ENCODE results near the gene CNOT6. TPM values are rescaled to one million over a fixed set of nuclear protein-coding genes. Genes with fewer than 3 reads are reported as not detected.

CNOT6 gene
- total RNA-seq, 1 donor from 2014 or later: 41.7 TPM

GRCh38 chr5:180608572-180609310 is 114.6 kb downstream of the CNOT6 start:
- Histone ChIP-seq H3K27ac (ENCODE audit: low read depth, low read length) (no peak overlapping the region), H2AFZ (ENCODE audit: low read depth, low read length) (no peak overlapping the region), H3K9me3 (ENCODE audit: insufficient read depth, low read depth, low read length) (no peaks in the 10 kb centered on the region), H3K4me2 (ENCODE audit: low read length) (no peak overlapping the region), H3K36me3 (ENCODE audit: insufficient read depth, low read length) (no peaks in the 10 kb centered on the region), H3K4me1 (ENCODE audit: insufficient read depth, low read length) (no peaks in the 10 kb centered on the region), H3K27me3 (ENCODE audit: insufficient read depth, low read length) (no peaks in the 10 kb centered on the region), H4K20me1 (ENCODE audit: insufficient read depth, low read length) (no peaks in the 10 kb centered on the region), H3K79me2 (ENCODE audit: insufficient read depth, low read length) (no peaks in the 10 kb centered on the region), H3K9ac (ENCODE audit: low read length) (no peak overlapping the region), H3K4me3 (ENCODE audit: insufficient read depth, low read depth, low read length) (no peak overlapping the region)
- TF ChIP-seq EZH2 (IDR thresholded peaks at IDR 0.05; ENCODE audit: insufficient read depth, low read length) (no peak), CTCF (IDR thresholded peaks at IDR 0.05; ENCODE audit: insufficient read depth, low read depth, low read length) (no peak)
- Mint-ChIP-seq H3K27me3 (ENCODE audit: low read depth, unreplicated experiment) (peaks cover 27% of the 10 kb centered on the region), H3K4me3 (ENCODE audit: unreplicated experiment) (no peak overlapping the region), H3K4me1 (ENCODE audit: low read depth, unreplicated experiment) (peaks cover 5% of the 10 kb centered on the region), H3K36me3 (ENCODE audit: low read depth, unreplicated experiment) (peaks cover 1% of the 10 kb centered on the region), H3K9me3 (ENCODE audit: unreplicated experiment) (no peaks in the 10 kb centered on the region), H3K27ac (ENCODE audit: unreplicated experiment) (no peak overlapping the region)
- DNase-seq (ENCODE audit: low read depth): no peak
- no peak for FAIRE-seq

- Histone ChIP-seq H4K20me1 (ENCODE audit: insufficient read depth, low read length) (no peaks in the 10 kb centered on the region), H3K36me3 (ENCODE audit: insufficient read depth, low read length) (no peaks in the 10 kb centered on the region), H3K9ac (ENCODE audit: low read length) (no peak overlapping the region), H3K4me1 (ENCODE audit: insufficient read depth, low read length) (no peaks in the 10 kb centered on the region), H3K4me2 (ENCODE audit: low read length) (no peak overlapping the region), H2AFZ (ENCODE audit: low read depth, low read length) (no peak overlapping the region), H3K4me3 (ENCODE audit: insufficient read depth, low read depth, low read length) (no peak overlapping the region), H3K27ac (ENCODE audit: low read depth, low read length) (no peak overlapping the region), H3K9me3 (ENCODE audit: insufficient read depth, low read depth, low read length) (no peaks in the 10 kb centered on the region), H3K79me2 (ENCODE audit: insufficient read depth, low read length) (no peaks in the 10 kb centered on the region), H3K27me3 (ENCODE audit: insufficient read depth, low read length) (no peaks in the 10 kb centered on the region)
- FAIRE-seq (no peak), DNase-seq (ENCODE audit: low read depth) (no peak)
- Mint-ChIP-seq H3K27ac (ENCODE audit: unreplicated experiment) (no peak overlapping the region), H3K4me3 (ENCODE audit: unreplicated experiment) (no peak overlapping the region), H3K4me1 (ENCODE audit: low read depth, unreplicated experiment) (peaks cover 5% of the 10 kb centered on the region), H3K9me3 (ENCODE audit: unreplicated experiment) (no peaks in the 10 kb centered on the region), H3K27me3 (ENCODE audit: low read depth, unreplicated experiment) (peaks cover 27% of the 10 kb centered on the region), H3K36me3 (ENCODE audit: low read depth, unreplicated experiment) (peaks cover 1% of the 10 kb centered on the region)
- TF ChIP-seq CTCF (IDR thresholded peaks at IDR 0.05; ENCODE audit: insufficient read depth, low read depth, low read length) (no peak), EZH2 (IDR thresholded peaks at IDR 0.05; ENCODE audit: insufficient read depth, low read length) (no peak)
These were observed 115.2 kb downstream of the CNOT6 start for GRCh38 chr5:180609386-180609785.
